ENCODE data around the gene LCLAT1.

LCLAT1 gene

DNA sequence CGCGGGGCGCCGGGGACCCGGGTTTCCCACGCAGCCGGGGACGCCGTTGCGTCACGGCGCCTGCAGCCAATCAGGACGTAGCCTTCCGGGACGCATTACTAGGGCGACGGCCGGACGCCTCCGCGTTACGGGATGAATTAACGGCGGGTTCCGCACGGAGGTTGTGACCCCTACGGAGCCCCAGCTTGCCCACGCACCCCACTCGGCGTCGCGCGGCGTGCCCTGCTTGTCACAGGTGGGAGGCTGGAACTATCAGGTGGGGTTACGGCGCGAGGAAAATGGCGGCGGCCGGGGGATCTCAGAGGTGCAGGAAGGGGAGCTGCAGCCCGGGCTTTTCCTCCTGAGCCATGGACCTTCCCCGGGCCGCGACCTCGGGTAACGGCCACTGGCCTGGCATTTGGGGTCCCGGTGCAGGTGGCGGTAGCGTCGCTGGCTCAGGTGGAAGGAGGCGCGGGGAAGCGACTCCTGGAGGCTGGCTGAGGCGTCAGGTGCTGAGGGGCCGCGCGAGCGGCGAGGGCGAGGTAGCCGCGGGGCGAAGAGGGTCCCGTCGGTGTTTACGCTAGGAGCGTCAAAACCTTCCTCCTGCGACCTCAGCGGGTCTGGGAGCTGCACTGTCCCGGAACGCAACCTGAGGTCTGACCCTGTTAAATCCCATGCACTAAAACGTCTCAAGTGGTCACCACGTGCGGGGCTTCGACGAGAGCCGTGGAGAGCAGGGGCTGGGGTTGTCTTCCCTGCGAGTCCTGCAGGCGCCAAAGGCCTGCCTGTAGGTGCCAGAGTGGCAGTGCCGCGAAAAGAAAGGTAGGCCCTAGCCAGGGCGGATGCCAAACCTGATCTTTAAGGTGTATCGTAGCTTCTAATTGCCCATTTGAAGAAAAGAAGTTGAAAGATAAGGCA, at the start of gene LCLAT1:
LCLAT1 (plus strand) TSS at position 98 of the 897 bp plus-strand sequence. CDS start 78,345 bp downstream, outside the sequence.
- DNase-seq = peak; percentile 72

DNA sequence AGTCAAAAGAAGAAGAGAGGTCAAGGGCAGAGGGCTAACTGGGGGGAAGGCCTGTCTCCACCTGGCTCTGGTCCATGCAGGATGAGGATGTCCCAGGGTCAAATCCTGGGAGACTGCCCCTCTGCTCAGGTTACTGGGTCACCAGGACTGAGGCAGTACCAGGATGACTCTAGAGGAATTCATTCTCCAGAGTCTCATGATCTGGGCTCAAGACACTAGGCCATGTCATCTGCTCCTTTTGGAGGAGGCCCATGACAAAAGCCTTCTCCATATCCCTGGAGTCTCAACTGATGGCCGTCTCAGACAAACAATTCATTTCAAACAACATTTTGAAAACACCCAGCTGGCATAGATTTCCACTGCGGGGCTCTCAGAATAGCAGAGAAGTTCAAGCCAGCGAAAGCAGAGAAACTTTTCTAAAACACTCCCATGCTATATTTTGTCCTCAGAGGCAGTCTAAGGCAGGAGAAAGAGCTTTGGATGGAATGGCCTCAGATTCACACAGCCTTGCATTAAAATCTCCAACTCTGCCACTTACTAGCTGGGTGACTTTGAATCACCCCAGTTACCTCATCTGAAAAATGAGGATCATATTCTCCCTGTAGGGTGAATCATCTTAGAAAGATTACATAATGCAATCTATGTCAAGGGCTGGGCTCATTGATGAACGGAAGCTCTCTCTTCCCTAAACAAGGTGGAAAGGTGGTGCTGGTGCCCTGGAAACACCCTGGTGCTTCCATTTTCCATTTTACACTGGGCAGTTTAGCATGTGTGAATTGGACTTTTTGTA, 48.8 kb upstream of the LCLAT1 start:
- no peak for DNase-seq

DNA sequence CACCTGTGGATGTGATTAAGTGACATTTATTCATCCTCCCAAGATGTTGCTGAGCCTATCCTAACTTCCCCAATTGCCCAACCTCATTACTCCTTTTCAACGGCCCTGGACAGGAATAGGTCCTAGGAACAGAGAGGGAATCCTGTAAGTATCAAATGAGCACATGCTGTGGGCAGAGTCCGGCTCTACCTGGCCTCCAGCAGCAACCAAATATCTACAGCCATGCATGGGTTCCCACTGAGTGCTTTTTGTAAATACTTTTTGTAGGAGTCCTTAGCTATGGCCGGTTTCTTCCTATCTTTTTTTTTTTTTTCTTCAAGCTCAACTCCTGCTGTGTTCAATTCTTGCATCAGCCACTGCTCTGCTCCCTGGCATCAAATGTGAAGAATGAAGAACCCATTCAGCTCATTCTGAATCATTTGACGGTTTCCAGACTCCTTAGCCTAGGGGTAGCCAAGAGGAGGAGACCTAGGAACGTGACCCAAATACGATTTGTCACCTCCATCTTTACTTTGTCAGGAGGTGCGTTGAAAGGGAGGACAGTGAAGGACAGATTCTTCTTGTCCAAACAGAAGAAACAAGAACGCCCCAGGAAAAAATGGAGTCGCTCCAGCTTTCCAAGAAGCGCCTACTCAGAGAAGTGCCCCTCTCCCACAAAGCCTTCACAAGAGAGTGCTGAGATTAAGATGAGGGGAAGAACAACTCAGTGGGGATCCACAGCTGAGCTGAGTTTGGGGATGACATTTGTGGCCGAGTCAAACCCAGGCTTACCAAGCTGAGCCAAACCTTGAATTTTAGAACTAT, 46.7 kb upstream of the LCLAT1 start:
- DNase-seq = no peak

DNA sequence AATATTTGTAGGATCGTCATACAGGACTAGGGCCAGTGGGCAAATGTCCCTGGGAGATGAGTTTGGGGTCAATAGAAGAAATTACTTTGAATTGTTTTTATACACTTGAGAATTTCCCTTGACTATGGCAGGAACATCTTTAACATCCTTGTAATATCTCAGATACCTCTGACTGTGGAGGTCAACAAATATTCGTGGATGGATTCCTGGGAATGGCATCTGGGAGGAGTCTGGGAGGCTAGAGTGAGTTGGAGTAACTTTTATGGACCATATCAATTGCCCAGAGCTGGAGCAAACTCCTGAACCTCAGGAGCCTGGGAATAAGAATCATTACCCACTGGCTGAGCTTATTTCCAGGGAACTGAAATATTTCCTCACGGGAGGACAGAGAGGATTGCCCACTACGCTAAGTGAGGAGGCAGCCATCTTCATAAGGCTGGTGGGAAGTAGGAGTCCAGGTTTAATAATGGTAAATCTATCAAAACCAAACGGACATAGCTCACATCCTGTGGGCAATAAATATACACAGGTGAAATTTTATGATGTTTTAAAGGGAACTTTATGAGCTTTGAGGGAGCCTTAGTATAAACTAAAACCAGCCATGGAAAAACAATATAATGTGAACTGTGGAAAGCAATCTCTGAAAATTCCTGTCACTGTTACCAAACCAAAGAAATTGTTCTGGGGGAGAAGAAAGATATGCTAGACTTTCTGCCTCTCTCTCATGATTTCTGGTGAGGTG, 44.4 kb upstream of the LCLAT1 start:
- DNase-seq = no peak

DNA sequence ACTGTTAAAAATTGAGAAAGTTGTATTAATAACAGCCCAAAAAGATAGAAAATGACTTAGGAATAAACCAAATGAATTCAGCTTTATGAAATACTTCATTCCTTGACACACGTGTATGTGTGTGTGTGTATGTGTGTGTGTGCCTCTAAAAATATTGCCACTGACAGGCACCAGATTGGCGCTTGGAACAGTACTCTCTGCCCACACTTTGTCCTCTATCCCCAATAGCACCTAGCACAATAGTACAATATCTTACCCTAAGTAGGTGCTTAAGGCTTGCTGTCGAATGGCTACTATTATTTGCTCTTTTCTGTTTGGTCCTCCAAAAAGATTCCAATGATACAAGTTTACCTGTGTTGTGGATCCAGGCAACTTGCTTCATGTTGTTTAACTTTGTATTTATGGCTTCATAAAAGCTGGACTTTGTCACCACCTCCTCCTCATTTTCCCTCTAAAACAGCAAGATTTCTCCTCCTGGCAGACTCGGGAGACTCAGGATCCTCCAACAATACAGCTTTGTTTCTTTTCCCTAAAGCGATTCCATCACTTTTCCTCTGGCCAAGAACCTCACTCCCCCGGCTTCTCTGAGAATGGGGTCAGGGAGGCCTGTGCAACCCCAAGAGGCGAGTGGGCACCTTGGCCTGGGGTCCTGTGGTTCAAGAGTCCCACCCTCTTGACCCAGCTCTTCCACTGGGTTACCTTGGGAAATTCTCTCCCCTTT, 43.3 kb upstream of the LCLAT1 start:
- DNase-seq = no peak

DNA sequence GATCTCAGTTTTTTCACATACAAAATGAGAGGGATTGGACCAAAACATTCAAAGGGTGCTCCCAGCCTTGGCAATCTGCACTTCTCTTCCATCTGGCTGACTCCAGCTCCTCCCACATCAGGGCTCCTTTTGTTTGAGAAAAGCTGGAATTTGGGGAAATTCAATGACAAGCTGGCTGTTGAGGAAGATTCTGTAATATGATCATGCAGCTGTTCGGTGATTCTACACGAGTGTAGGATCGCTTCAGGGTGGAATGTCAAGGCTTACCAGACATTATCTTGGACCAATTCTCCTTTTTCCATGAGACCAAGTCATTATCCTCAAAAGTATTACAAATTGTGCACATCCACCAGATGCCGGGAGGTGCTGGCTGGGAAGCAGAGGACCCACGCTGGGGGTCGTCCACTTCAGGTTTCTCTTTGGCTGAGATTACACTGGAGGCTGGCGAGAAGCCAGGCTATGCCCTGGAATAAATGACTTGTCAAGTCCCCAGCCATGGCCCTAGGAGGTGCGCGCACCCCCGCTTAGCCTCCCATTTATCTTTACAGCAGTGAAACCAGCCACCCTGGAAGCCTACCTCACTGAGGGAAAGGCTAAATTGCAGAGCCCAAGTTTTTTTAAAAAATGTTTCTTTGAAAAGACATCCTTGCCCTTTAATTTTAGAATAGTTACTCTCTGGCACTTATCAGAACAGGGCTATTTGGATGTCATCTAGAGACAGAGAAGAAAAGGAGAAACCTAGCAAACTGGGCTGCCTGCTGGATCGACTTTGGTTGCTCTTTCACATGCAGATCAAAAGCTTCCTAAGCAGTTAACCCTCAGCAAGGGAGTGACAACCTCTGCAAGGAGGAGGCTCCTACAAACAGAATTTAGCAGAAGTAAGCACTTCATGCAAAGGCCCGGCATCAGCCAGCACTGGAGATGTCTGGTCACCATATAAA, 42.5 kb upstream of the LCLAT1 start:
- DNase-seq = peak; percentile 54

DNA sequence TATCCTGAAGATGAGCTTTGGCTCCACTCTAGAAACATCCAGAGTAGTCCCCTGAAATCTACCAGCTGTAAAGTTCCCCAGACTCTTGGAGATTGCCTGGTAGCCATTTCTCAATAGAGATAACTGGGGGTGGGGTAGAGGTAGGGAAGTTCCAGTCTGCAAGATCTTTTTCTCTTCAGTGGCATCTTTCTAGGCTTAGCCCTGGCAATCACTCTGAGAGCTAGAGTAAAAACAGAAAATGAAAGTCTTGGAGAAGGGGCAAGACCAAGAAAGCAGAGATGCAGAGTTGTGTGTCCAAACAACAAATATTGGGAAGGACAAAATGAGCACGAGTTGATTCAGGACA, 41.8 kb upstream of the LCLAT1 start:
- no peak for DNase-seq

DNA sequence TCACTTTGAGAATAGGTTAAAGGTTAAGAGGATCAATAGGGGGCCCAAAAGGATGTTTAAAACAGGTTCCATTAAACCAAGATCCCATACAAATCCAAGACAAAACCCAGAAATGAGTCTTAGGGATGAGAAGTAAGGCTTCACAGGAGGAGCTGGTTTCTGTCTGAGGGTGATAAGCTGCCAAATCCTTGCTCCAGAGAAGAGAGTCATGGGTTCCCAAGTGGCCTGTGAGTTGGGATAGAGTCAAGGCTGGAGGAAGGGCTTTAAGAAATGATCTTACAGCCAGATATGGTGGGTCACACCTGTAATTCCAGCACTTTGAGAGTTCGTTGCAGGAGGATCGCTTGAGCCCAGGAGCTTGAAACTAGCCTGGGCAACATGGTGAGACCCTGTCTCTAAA, 40.2 kb upstream of the LCLAT1 start:
- DNase-seq = no peak

DNA sequence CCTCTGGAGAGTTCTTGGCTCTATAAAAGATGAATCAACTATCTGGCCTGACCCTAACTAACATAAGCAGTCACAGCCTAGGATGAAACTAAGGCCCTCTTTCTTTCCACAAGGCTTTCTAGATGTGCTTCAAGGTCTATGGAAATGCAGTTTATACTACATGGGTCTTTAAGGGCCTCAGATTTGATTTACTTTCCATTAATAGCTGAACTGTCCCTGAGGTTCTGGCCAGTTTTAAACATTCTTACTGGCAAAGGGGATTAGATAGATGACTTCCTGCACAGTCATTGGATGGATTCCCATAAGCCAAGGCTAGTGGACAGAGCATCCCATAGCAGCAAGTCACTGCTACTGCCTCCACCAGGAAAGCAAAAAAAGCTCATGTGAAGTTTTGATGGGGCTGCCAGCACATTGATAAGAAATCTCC, 38.1 kb upstream of the LCLAT1 start:
- DNase-seq = no peak

DNA sequence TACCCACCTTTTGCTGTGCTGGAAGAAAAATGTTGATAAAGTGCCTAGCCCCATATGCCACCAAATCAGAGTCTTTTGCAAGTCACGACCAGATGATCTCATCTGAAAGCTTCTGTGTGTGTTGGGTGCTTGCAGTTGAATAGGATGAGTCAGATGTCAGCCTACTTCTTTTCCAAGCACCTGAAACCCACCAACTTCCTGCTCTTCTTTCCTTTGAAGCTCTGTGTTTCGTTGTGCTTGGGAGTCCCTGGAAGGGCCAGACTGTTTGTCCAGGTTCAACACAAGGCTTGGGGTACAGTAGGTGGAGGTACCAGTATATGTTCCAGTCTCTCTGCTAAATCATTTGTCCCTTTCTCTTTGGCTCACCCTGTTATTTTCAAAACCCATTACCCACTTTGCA, 36.8 kb upstream of the LCLAT1 start:
- no peak for DNase-seq

DNA sequence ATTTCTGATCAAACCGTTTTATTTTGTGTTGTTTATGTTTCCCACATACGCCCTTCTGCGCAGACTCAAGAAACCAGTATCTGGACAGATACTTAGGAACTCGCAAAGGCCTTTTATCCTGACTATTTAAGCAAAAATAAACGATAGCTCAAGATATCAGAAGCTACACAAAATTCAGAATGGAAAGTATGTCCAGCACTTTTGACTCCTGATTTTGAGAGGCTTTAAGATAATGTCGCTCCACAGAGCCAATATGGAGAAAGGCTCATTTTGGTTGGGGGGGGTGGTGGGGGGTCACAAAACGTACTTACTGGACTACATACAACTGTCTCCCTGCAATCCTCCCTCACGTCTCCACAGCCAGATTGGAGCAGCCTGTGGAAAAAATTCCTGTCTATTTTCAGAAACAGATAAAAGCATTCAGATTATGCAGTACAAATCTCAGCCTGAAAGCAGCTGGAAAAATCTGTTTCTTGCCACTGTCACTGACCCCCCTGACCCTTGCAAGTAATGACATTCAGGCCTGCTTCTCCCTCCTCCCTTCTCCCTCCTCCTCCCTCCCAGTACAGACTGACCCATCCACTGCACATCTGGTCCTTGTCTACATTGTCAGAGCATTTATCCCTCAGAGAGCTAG, 34.9 kb upstream of the LCLAT1 start:
- DNase-seq = no peak

DNA sequence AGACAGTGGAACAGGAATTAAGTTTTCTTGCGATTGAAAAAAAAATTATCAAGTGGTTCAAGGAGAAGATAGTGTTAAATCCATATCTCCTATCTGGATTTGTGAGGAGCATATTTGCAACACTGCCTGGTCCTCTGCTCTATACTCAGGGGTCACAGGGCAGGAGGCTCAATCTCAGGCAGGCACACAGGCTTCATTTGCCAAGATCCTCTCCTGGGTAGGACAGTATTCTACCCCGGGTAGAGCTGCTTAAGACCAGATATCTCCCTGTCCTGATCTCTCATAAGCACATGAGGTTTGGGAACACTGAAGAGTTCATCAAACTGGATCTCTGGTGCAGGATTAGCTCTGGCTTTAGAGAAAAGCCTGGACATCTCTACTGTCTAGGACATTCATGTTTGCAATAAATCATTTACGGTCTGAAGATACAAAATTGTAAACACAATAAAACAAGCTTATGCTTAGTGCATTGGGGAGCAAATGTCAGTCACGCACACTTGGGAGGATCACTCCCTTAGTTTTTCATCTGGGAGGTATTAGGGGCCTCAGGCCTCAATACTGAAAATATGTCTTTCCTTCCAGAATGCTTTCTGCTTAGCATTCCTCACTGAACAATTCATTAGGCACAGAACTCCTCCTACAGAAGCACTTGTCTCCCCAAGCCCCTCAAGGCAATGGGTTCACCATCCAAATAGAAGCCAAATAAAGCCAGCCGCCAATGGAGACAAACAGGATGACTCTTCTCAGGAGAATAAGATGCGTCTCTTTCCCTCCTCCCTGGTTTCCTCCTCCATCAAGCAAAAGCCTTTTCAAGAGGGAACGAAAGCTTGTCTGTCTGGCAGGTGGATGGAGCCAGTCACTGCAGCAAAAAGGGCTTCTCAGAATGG, 34.1 kb upstream of the LCLAT1 start:
- no peak for DNase-seq

DNA sequence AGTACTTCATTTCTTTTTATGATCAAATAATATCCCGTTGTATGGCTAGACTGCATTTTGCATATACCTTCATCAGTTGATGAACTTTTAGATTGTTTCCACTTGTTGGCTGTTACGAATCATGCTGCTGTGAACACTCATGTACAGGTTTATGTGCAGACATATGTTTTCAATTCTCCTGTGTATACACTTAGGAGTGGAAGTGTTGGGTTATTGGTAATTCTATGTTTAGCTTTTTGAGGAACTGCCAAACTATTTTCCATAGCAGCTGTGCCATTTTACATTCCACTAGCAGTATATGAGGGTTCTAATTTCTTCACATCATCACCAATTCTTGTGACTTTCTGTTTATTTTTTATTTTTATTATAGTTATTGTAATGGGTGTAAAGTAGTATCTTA, 32.1 kb upstream of the LCLAT1 start:
- no peak for DNase-seq

DNA sequence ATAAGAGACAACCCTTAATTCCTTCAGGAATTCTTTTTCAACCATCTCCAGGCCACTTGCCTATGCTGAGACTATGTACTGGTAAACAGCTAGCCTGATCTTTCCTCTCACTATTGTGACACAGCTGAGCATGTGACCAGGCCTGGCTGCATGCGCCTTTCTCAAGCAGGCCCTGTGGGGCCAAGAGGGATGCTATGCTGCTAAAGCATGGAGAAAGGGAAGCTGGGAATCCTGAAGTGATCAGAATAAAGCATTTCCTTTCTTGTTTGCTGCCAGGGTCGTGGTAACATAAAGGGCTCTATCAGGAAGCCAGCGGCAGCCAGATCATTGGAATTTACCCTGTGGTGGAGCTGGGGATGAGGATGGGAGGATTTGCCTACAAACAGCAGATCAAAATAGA, 29.8 kb upstream of the LCLAT1 start:
- no peak for DNase-seq

DNA sequence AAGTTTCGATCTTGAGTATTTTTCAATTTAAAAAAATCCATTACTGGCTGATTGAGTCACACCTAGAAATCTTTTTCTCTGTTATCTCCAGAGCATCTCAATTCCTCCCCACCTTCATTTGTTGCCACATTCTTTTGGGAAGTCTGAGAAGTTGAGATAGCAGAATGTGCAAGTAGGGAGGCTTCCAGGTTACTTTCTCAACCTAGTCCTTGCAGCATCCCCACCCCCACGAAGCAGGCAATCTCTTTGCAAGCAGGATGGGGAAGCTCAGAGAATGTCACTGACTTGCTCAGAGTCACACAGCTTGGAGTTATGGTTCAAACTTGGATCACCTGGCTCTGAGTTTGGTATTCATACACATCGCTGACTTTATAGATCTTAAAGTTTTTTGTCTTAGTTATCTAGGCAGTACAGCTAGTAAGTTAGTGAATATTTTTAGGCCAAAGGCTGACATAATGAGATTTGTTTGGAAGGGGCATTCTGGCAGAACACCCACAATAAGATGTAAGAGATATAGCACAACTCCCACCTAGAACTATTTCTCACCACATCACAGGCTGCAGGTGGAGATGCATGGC, 25.9 kb upstream of the LCLAT1 start:
- DNase-seq = no peak

DNA sequence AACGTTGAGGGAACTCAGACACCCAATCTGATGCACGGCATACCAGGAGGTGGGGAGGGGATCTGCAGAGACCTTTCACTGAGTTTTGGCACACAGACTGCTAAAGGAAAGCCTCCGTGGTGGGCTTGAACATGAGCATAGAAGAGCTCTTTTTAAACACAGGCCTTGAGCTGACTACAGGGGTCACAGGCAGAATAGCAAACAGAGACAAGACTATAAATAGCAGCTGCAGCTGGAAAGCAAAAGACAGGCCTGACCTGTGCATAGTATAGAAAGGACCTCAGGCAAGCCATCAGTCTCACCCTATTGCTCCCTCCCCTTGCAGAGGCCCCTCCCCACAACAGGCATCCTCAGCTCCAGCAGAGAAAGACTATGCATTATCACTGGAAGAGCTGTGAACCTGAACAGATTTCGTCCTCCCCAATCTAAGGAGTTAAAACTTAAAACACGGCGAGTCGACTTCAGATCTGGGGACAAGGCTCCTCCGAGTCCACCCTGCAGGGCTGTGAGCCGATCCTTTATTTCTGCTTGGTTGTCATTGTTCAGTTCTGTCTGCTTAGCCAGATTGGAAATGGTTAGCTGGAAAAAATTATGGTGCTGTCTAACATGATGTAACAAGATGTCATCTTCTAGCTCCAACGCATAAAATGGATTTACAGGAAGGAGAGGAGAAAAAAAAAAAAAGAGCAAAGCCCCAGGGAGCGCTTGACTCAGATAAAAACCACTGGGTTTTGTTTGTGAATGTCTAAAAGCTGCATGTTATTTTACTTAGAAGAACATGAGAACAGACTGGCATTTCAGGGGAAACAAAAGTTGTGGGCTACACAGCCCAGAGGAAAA, 25.2 kb upstream of the LCLAT1 start:
- no peak for DNase-seq

DNA sequence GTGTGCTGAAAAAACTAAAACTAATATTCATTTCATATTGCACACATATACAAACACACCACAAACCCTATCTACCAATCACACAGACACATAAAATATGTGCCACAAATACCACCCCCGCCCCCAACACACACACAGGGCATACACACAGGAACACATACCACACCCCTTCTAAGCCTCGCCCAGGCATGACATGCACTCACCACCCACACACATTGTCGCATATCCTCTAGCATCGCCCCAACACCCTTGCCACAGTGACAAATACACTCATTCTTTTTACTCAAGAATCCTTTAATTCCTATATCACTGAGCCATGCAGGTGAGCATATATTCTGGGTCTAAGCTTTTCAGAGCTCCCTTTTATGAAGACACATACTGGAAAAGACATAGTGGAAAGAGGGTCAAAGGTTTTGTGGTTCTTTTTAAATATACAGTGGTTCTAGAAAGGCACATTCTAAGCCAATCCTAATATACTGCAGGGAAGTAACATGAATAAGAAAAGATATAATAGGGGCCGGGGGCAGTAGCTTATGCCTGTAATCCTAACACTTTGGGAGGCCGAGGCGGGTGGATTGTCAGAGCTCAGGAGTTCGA, 24.5 kb upstream of the LCLAT1 start:
- no peak for DNase-seq
